HG03066 (cell line): ENCODE measurements around the gene CITED2.

Experiments
- ATAC-seq: cut with Tn5 transposase; IDR thresholded peaks from one replicate; pipeline ENCODE4 v1.9.1; 2021; ENCODE audit warnings: low read depth; ENCODE audit not compliant: unreplicated experiment

Gene CITED2

DNA sequence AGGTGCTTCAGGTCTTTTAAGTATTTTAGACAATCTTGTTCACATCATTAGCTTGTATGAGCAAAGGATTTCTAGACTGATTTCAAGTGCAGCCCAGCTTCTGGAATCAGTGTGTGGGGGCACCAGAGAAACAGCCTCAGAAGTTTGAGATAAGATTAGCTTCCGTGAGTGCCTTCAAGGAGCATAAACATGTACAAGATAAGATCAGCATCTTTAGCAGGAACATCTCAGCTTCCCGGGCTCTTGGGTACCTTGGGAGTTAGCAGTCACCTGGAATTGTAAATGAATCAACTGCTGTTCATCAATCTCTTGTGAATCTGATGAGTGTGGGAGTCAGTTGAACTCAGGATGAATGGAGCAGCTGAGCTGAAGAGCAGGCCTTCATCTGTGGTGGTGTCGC lies 12.0 kb upstream of the CITED2 start:
- no peak for ATAC-seq

DNA sequence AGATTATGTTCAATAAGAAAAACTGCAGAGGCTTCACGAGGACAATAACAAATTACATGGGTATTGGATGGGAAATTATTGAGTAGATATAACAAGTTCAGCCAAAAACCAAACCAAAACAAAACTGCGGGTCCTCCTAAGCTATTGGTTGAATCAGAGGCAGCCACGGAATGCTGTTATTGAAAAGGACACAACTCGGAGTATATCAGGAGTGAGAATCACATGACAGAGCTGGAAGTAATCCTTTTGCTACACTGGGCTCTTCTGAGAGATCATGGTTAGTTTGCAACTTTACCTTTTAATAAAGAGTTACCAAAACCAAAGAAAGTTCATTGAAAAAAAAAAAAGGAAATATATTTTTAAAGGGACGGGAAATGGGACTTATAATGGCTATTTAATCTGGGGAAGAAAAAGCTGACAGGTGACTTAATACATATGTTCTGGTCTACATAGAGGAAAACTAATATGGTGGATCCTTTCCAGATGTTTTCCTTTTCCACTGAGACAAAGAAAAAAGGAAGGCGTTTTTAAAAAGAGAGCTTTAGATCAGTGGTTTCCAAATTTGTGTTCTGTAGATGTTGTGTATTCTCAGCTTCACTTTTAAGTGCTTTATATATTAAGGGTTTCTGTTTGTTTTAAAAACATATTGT lies 6.9 kb upstream of the CITED2 start:
- ATAC-seq, result no peak

- ATAC-seq, result no peak
Observed at GRCh38 chr6:139380611-139381010, 6.2 kb upstream of the CITED2 start.

DNA sequence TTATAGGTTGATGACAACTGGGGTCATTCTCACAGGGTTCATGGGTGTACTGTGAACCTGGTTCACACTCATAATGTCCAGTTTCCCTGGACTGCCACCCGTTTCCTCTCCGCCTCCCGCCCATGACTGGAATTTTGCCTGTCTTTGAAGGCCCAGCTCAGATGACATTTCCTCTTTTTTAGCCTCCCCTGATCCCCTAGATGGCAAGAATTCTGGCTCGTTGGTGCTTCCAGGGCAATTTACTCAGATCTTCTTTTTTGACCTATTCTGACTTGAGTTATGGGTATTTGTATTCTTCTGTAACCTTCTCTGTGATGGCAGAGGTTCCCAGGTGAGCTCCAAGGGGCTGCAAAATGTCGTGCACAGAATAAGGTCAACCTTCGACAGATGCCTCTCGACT lies 5.7 kb upstream of the CITED2 start:
- ATAC-seq, result no peak

DNA sequence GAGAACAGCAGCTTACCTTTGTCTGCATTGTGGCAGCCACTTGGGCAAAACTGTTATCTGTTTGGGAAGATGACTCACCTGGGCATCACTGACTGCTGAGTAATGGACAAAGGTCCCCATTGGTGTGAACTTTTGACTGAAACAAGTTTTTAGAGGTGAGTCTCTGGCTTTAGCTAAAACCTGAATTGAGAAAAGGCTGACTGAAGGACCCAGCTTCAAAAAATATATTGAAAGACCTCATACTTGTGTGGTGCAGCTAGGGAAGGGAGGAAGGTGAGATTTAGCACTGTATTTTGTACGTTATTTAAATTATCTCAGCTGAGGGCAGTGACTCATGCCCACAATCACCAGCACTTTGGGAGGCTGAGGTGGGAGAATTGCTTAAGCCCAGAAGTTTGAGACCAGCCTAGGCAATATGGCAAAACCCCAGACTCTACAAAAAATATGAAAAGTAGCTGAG lies 4.5 kb upstream of the CITED2 start:
- ATAC-seq, result no peak

- no peak for ATAC-seq
Observed at GRCh38 chr6:139378226-139378625, 3.8 kb upstream of the CITED2 start.

- no peak for ATAC-seq
Observed at GRCh38 chr6:139376604-139377218, 2.3 kb upstream of the CITED2 start.

DNA sequence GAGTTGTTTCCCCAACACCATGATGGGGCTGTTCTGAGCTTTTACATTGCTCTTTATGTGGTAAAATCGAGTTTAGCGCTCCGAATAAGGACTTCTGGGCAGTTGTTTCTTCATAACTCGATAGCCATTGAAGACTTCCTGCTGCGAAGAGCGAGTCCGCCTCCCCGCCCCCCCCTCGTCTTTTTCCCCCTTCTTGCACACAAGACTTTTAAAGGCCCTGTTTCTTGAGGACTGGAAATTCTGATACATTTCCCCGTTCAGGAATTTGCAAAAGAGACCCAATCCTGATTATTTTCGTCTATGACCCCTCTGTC lies 1.5 kb upstream of the CITED2 start:
- ATAC-seq, result no peak

GRCh38 chr6:139375226-139376016 lies 973 bp upstream of the CITED2 start:
- peak; percentile 50 for ATAC-seq

GRCh38 chr6:139373928-139374356 lies 506 bp downstream of the CITED2 start:
- ATAC-seq, result peak; percentile 3

DNA sequence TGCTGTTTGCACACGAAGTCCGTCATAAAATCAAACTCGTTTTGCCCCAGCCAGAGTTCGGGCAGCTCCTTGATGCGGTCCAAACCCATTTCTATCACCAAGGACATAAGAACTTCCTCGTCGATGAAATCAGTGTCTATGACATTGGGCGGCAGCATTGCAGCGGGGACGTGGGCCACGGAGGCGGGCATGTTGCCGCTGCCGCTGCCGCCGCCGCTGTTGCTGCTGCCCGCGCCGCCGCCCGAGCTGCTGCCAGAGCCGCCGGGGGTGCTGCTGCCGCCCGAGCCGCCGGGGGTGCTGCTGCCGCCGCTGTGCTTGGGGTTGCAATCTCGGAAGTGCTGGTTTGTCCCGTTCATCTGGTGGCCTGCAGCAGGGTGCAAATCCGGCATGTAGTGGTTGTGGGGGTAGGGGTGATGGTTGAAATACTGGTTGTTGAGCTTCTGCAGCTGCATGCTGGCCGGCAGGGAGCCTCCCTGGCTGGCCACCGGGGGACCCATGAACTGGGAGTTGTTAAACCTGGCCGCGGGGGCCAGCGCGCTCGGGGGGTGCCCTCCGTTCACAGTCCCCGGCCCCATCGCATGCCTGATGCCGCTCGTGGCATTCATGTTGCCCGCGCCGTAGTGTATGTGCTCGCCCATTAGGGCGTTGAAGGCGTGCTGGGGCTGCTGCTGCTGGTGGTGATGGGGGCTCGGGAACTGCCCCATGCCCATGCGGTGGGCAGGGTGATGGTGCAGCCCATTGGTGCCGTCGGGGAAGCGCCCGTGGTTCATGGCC lies 1.1 kb downstream of the CITED2 start:
- ATAC-seq, result peak; percentile 23

DNA sequence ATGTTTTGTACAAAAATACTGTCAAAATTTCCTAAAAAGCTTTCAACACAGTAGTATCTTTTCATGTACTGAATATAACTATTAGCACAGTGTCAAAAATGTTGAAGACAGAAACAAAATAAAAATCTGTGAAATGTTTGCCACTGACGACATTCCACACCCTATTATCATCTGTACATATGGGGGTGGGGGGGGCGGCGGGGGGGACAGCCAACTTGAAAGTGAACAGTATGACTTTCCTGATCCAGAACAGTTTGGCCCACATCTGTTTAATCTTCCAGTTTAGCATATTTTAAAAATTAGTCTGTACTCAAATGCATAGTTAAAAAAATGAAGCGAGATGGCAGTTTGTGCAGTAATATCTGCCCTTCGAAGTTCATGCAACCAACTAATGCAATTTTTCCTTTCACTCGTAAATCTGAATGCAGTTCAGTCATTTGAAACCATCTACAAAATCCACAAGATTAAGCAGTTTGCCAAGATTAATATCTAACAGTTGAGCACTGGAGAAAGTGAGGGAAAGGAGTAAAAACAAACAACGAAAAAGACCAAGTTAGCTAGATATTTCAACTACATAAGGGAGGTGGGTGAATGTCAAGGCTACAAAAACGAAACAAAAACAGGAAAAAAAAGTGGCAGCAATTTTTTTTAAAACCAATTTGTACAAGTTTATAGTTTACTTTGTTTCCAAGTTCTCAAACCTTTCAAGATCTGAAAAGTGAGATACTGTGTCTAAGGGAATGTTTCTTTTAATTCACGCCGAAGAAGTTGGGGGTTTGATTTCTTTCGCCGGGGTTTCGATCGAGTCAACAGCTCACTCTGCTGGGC lies 1.9 kb downstream of the CITED2 start:
- no peak for ATAC-seq

DNA sequence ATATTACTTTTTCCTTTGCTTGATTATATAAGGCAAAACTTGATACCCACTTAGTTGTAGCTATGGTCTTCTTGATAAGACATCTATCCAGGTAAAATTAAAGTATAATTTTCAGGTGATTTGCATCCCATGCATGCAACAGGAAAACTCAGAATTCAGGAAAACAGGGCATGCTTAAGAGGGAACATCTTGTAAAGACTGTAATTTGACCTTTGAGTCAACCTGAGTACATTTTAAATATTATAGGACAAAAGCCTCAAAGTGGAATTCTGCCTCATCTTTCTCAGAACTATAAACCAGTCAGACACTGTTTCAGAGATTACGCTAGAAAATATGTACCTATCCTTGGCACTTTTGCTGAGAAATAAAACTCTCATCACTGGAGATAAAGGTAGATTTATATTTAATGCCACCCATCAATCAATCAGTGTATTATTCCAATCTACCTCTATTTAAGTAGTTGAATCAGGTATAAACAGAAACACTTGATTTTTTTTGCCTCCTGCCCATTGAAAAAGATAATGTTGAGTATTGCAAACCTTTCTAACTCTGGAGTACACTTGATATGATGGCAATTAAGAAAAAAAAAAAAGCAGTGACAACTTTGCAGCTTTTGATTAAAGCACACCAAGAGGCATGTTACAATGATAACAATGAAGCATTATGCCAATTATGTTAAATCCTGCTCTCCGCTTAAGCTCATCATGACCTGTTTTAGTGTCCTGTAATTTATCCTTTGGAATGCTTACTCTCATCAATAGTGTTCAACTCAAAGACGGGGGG lies 2.8 kb downstream of the CITED2 start:
- no peak for ATAC-seq

- ATAC-seq, result no peak
Observed at GRCh38 chr6:139370999-139371345, 3.5 kb downstream of the CITED2 start.

GRCh38 chr6:139370283-139370998 lies 4.0 kb downstream of the CITED2 start:
- ATAC-seq, result no peak

DNA sequence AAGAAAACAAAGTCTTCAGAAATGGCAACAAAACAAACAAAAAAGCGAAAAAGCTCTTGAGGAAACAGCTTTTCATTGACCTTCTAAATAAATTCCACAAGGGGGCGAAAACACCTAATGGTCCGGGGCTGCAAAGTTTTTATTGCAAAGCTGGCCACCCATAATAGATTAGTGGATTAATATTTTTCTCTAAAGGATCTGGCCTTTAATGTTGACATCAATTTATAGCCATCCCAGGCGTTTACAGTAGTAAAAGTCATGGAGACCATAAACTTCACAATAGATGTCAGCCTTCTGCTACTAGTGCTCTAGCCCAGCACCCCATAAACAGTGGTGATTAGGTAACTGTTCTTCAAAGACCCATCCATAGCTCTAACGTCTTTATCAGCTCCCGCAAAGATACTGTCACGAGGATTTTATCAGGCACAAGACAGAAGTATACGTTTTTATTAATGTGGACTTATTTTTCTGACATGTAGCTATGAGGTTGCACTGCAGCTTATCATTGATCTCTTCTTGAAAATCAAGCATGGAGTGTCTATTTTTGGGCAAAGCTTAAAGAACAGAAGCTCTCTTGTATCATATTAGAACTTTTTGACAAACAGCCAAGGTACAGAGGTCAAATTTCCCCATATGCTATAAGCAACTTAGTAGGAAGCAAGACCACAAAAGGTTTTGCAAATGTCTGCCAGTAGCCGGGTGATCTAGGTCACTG lies 4.7 kb downstream of the CITED2 start:
- no peak for ATAC-seq

DNA sequence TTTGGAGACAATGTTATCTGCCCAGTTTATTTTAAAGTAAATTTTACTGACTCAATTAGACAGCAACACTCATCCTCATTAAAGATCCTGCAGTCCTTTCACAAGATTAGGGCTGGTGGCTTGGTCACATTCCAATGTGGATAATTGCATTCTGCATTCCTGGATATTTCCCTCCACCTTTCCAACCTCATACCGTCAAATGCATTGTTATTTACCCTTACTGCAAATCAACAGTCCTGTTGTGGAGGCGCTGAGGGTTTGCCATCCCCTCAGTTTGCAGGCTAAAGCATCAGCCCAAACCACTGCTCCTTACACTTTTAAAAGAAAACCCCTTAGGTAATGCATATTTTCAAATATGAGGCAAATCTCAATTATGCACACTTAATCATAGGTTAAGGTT lies 5.4 kb downstream of the CITED2 start:
- no peak for ATAC-seq

DNA sequence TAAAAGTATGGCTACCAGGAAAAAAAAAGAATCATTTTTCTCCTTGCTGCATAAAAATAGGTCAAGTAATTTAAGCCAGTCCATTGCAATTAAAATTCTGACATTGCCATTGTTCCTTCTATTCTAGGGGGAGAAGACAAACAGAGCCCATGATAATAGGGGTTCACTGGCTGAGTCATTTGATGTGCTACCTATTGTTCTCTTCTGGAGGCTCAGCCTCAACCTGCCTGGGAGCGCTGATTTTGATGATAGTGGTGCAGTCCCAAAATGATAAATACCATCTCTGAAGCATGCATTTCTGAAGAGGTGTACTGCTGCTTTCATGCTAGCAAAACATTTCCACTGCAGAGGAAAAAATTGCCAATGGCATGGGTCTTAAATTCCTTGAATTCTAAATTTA lies 5.8 kb downstream of the CITED2 start:
- no peak for ATAC-seq
